T-helper 17 cell (primary cell): ENCODE data around the gene PTGDR. TPM values are rescaled to one million over a fixed set of nuclear protein-coding genes. Genes with fewer than 3 reads are reported as not detected.

ENCODE experiments used
- ATAC-seq: fragments of 150-1000 bp; cut with Tn5 transposase; 2 replicates; pipeline ENCODE4 v1.10.0; 2021; ENCODE audit warnings: mild to moderate bottlenecking, moderate library complexity
- DNase-seq, 3 donors: peaks; one replicate each; pipeline versions ENCODE4 v3.0.0 to v3.0.0-alpha.2; 2020 to 2021
- H3K9me3 ChIP-seq: one replicate; pipeline ENCODE4 v1.7.0; 2013; ENCODE audit warnings: low read length, mild to moderate bottlenecking; ENCODE audit not compliant: control insufficient read depth, poor library complexity, severe bottlenecking
- H3K27ac Mint-ChIP-seq: one replicate; pipeline ENCODE4 v1.8.0; 2022; ENCODE audit warnings: mild to moderate bottlenecking, moderate library complexity, mixed read lengths
- H3K27me3 Mint-ChIP-seq: one replicate; pipeline ENCODE4 v1.8.0; 2022; ENCODE audit warnings: mixed read lengths
- H3K36me3 Mint-ChIP-seq: one replicate; pipeline ENCODE4 v1.8.0; 2022; ENCODE audit warnings: low read depth, mixed read lengths
- H3K4me1 Mint-ChIP-seq: one replicate; pipeline ENCODE4 v1.8.0; 2022; ENCODE audit warnings: mild to moderate bottlenecking, mixed read lengths
- H3K4me3 Mint-ChIP-seq: one replicate; pipeline ENCODE4 v1.8.0; 2022; ENCODE audit warnings: mild to moderate bottlenecking, moderate library complexity, mixed read lengths
- total RNA-seq, 4 donors: library from RNA in 2 of 4; stranded (reverse) in 2 of 4; gene quantifications; one replicate each; pipeline ENCODE4 v1.2.3 and lab custom pipeline; 2022 to 2026

PTGDR gene
- total RNA-seq, 2 donors from 2014 or later, result 2.5 to 3.7 TPM

- peak overlapping the region; percentile 12 for H3K4me3 Mint-ChIP-seq
- H3K36me3 Mint-ChIP-seq, result peaks cover 2% of the 10 kb centered on the region
- H3K27ac Mint-ChIP-seq, result no peak overlapping the region
- peaks cover 57% of the 10 kb centered on the region for H3K4me1 Mint-ChIP-seq
- no peaks in the 10 kb centered on the region for H3K27me3 Mint-ChIP-seq
- no peaks in the 10 kb centered on the region for H3K9me3 ChIP-seq
- DNase-seq, result no peak
- no peak for ATAC-seq
Measured at GRCh38 chr14:52304248-52304904, 36.9 kb downstream of the PTGDR start.

- H3K27ac Mint-ChIP-seq, result no peak overlapping the region
- H3K36me3 Mint-ChIP-seq, result peaks cover 2% of the 10 kb centered on the region
- ATAC-seq (no peak), DNase-seq (no peak)
- H3K9me3 ChIP-seq, result no peaks in the 10 kb centered on the region
- peaks cover 59% of the 10 kb centered on the region for H3K4me1 Mint-ChIP-seq
- H3K4me3 Mint-ChIP-seq, result no peak overlapping the region
- no peaks in the 10 kb centered on the region for H3K27me3 Mint-ChIP-seq
Measured at GRCh38 chr14:52305014-52305413, 37.5 kb downstream of the PTGDR start.

DNA sequence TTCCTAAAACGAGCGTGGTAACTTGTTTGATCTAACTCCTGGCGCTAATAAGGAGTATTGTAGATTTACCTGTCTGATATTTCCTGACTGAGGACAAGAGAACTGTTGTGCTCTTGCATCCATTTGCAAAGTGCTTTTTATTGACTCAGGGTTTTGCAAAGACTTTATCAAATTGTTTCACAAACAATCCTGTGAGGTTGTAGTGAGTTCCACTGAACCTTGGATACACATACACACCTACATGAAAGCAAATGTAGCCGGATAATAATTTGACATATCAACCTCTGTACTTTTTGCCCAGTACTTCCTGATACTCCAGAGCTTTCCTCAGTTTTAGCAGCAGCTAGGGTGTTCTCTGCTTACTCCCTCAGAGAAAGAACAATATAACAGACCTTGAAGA is 39.9 kb downstream of the PTGDR start:
- ATAC-seq (no peak), DNase-seq (no peak)
- Mint-ChIP-seq H3K27ac (peak overlapping the region; percentile 83), H3K4me3 (no peak overlapping the region), H3K27me3 (no peaks in the 10 kb centered on the region), H3K36me3 (peaks cover 7% of the 10 kb centered on the region), H3K4me1 (peaks cover 59% of the 10 kb centered on the region)
- no peaks in the 10 kb centered on the region for H3K9me3 ChIP-seq

GRCh38 chr14:52307905-52308304 is 40.4 kb downstream of the PTGDR start:
- Mint-ChIP-seq H3K36me3 (peaks cover 7% of the 10 kb centered on the region), H3K4me3 (no peak overlapping the region), H3K27ac (peak overlapping the region; percentile 83), H3K27me3 (no peaks in the 10 kb centered on the region), H3K4me1 (peaks cover 61% of the 10 kb centered on the region)
- ATAC-seq (no peak), DNase-seq (no peak)
- H3K9me3 ChIP-seq, result no peaks in the 10 kb centered on the region

GRCh38 chr14:52310541-52310940 is 43.0 kb downstream of the PTGDR start:
- Mint-ChIP-seq H3K27ac (peak overlapping the region; percentile 99), H3K4me3 (peak overlapping the region; percentile 100), H3K4me1 (peaks cover 61% of the 10 kb centered on the region), H3K36me3 (peaks cover 25% of the 10 kb centered on the region), H3K27me3 (peaks cover 7% of the 10 kb centered on the region)
- DNase-seq (no peak), ATAC-seq (no peak)
- H3K9me3 ChIP-seq, result no peaks in the 10 kb centered on the region

DNA sequence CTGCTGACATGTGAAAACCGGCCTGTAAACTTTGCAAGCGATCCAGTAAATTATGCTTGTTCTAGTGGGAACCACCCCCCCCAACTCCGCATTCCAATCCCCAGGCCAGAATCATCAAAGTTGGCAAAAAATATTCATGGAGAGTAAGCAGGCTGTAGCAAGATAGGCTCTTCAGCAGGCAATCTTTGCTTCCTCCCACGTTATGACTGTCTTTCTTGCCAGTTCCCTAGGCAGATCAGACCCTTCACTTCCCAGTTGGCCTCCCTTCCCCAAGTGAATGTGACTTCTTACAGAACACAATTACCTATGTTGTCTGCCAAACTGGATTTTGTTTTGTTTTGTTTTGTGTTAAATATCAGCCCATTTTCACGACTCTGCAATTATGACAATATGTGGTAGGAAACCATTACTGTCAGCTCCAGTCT is 45.4 kb downstream of the PTGDR start:
- H3K4me3 Mint-ChIP-seq, result peak overlapping the region; percentile 100
- H3K36me3 Mint-ChIP-seq, result peaks cover 27% of the 10 kb centered on the region
- H3K4me1 Mint-ChIP-seq, result peaks cover 68% of the 10 kb centered on the region
- peaks cover 7% of the 10 kb centered on the region for H3K27me3 Mint-ChIP-seq
- H3K27ac Mint-ChIP-seq, result peak overlapping the region; percentile 99
- DNase-seq (no peak), ATAC-seq (no peak)
- no peaks in the 10 kb centered on the region for H3K9me3 ChIP-seq

- H3K36me3 Mint-ChIP-seq, result peaks cover 27% of the 10 kb centered on the region
- H3K27ac Mint-ChIP-seq, result peak overlapping the region; percentile 99
- ATAC-seq, result no peak
- no peak for DNase-seq
- H3K9me3 ChIP-seq, result no peaks in the 10 kb centered on the region
- H3K27me3 Mint-ChIP-seq, result peaks cover 7% of the 10 kb centered on the region
- peak overlapping the region; percentile 100 for H3K4me3 Mint-ChIP-seq
- peaks cover 67% of the 10 kb centered on the region for H3K4me1 Mint-ChIP-seq
Measured at GRCh38 chr14:52313462-52313861, 46.0 kb downstream of the PTGDR start.

DNA sequence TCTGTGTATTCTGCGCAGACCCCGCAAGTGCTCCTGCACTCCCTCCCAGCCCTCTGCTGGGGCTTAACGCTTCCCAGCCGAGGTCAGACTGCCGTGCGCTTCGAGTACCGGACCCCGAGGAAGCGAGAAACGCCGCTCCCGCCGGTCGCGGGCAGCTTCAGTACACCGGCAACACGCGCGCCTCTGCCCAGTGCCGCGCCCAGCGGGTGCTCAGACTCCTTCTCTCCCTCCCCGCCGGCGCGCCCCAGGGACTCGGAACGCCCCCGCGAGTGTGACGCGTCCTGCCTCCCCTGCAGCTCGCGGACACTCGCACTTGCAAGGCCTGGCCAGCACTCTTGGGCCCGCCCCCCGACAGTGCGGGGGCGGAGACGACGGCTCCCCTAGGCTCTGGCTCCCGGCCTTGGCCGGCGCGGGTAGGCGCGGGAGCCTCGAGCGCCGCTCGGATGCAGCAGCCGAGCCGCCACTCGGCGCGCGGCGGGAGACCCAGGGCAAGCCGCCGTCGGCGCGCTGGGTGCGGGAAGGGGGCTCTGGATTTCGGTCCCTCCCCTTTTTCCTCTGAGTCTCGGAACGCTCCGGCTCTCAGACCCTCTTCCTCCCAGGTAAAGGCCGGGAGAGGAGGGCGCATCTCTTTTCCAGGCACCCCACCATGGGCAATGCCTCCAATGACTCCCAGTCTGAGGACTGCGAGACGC is 46.6 kb downstream of the PTGDR start, which contains the start of gene PTGER2:
TSS of gene PTGER2 (plus strand) at position 410 of the 692 bp plus-strand sequence. CDS start at position 647, 237 bp downstream.
- ATAC-seq (peak; percentile 68), DNase-seq (peak; percentile 52 to 65 (median 58))
- Mint-ChIP-seq H3K27me3 (peaks cover 7% of the 10 kb centered on the region), H3K27ac (peak within 1 kb of the TSS; percentile 99), H3K36me3 (peaks cover 27% of the 10 kb centered on the region), H3K4me3 (peak within 1 kb of the TSS; percentile 100), H3K4me1 (peaks cover 66% of the 10 kb centered on the region)
- H3K9me3 ChIP-seq, result no peaks in the 10 kb centered on the region

- Mint-ChIP-seq H3K27ac (peak overlapping the region; percentile 99), H3K27me3 (peaks cover 7% of the 10 kb centered on the region)
- DNase-seq, result peak; percentile 11 to 21 (median 14)
Measured at GRCh38 chr14:52314595-52315354, 47.3 kb downstream of the PTGDR start.

GRCh38 chr14:52315355-52315718 is 47.8 kb downstream of the PTGDR start:
- Mint-ChIP-seq H3K4me1 (peaks cover 66% of the 10 kb centered on the region), H3K36me3 (peaks cover 27% of the 10 kb centered on the region), H3K27ac (peak overlapping the region; percentile 99), H3K27me3 (peaks cover 7% of the 10 kb centered on the region), H3K4me3 (peak overlapping the region; percentile 100)
- DNase-seq (no peak), ATAC-seq (peak; percentile 33)
- no peaks in the 10 kb centered on the region for H3K9me3 ChIP-seq

More at GRCh38 chr14:52314595-52315354, 47.3 kb downstream of the PTGDR start:
- H3K9me3 ChIP-seq, result no peaks in the 10 kb centered on the region
- Mint-ChIP-seq H3K4me3 (peak overlapping the region; percentile 100), H3K36me3 (peaks cover 27% of the 10 kb centered on the region), H3K4me1 (peaks cover 64% of the 10 kb centered on the region)
- peak; percentile 43 for ATAC-seq

DNA sequence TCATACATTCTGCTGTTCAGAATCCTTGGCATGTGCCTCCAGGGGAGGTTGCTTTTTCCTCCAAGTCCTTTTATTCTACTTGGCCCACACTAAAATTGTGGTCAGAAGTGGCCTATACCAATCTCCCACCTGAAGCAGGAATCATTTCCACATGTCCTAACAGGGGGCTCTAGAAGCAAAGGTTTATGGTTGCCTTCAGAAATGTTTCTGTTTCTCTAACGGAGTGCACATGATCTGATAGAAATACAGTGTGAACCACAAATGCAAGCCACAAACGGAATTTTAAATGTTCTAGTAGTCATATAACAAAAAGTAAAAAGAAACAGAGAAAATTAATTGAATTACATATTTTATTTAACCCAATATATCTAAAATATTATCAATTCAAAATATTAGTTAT is 50.6 kb downstream of the PTGDR start:
- Mint-ChIP-seq H3K27ac (peak overlapping the region; percentile 99), H3K4me3 (peak overlapping the region; percentile 100), H3K36me3 (peaks cover 21% of the 10 kb centered on the region), H3K4me1 (peaks cover 51% of the 10 kb centered on the region), H3K27me3 (peaks cover 7% of the 10 kb centered on the region)
- DNase-seq (no peak), ATAC-seq (no peak)
- no peaks in the 10 kb centered on the region for H3K9me3 ChIP-seq

DNA sequence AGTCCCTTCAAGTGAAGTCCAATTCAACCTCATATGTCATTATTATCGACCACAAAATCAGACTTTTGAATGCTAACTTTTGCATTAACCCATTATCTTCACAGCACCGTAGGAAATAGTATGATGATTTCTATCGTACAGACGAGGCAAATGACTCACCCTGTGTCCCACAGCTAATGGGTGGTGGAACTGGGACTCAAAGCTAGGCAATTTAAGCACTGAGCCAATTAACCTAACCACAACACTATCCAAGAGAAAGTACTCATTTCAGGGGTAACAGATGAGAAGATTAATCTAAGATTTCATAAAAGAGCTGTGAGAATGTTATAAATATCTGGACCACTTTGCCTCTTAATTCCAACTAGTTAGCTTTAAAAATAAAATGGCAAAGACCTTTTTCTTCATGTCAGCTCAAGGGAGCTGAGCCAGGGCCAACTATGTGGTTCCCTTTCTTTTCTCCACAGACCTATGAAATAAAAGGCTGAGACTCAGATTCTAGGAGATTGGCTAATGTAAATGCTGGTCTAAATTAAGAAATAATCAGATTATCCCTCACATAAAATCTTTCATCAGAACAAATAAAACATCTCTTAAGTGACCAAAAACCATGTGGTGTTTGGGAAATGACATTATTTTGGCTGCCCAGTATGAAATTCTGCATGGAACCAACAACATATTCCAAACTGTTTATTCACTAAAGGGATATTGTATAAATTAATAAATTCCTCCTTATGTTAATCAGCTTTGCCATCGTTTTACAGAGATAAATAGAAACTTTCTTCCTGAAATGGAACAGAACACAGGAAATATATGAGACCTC is 51.5 kb downstream of the PTGDR start:
- H3K4me3 Mint-ChIP-seq, result peak overlapping the region; percentile 100
- no peak for ATAC-seq
- H3K9me3 ChIP-seq, result no peaks in the 10 kb centered on the region
- H3K36me3 Mint-ChIP-seq, result peaks cover 18% of the 10 kb centered on the region
- DNase-seq, result no peak
- peak overlapping the region; percentile 99 for H3K27ac Mint-ChIP-seq
- peaks cover 51% of the 10 kb centered on the region for H3K4me1 Mint-ChIP-seq
- H3K27me3 Mint-ChIP-seq, result peaks cover 7% of the 10 kb centered on the region
